Ascending aorta (tissue), 2 donors: Measurements from ENCODE around the gene LRBA. TPM values are rescaled to one million over a fixed set of nuclear protein-coding genes. Genes with fewer than 3 reads are reported as not detected.

Experiments used
- DNase-seq, 2 donors: peaks; one replicate each; pipeline ENCODE4 v3.0.0-alpha.2; 2019; ENCODE audit warnings: low spot score in 2 of 2
- H3K27ac ChIP-seq, 2 donors: fragments of 200-600 bp; sonication (generic); one replicate each; pipeline ENCODE4 v1.5.1; 2016 to 2017; ENCODE audit warnings: mild to moderate bottlenecking in 1 of 2
- H3K27me3 ChIP-seq: fragments of 200-600 bp; sonication (generic); one replicate; pipeline ENCODE4 v1.5.1; 2017
- H3K36me3 ChIP-seq, 2 donors: fragments of 200-600 bp; sonication (generic); one replicate each; pipeline ENCODE4 v1.5.1; 2016
- H3K4me1 ChIP-seq, 2 donors: fragments of 200-600 bp; sonication (generic); one replicate each; pipeline ENCODE4 v1.5.1; 2016 to 2017; ENCODE audit warnings: mild to moderate bottlenecking in 1 of 2
- H3K4me3 ChIP-seq, 2 donors: fragments of 200-600 bp; sonication (generic); one replicate each; pipeline ENCODE4 v1.5.1; 2016 to 2017; ENCODE audit warnings: mild to moderate bottlenecking in 1 of 2
- H3K9me3 ChIP-seq, 2 donors: fragments of 200-600 bp; sonication (generic); one replicate each; pipeline ENCODE4 v1.5.1; 2016
- intact Hi-C: fragments of 100-400 bp; cut with DNase I; formaldehyde crosslinking; loops from one replicate; pipeline ENCODE4 v1.15.1; 2023
- total RNA-seq: library from RNA; depleted of rRNA; stranded (reverse); fragments of >200 nt; gene quantifications from one replicate; pipeline ENCODE4 v1.1.0, GENCODE V29; 2016
- TF ChIP-seq, protein P1 (sequence below), 3 experiments: fragments of 200-600 bp in 2 of 3; fragments of 450-650 bp in 1 of 3; sonication (generic) in 2 of 3; IDR thresholded peaks; one replicate each; pipeline ENCODE4 v1.5.1; 2016 to 2019; ENCODE audit warnings: antibody characterized with exemption in 3 of 3, mild to moderate bottlenecking in 1 of 3, moderate library complexity in 1 of 3

The LRBA gene
- total RNA-seq, 1 donor from 2014 or later = 15.2 TPM

DNA sequence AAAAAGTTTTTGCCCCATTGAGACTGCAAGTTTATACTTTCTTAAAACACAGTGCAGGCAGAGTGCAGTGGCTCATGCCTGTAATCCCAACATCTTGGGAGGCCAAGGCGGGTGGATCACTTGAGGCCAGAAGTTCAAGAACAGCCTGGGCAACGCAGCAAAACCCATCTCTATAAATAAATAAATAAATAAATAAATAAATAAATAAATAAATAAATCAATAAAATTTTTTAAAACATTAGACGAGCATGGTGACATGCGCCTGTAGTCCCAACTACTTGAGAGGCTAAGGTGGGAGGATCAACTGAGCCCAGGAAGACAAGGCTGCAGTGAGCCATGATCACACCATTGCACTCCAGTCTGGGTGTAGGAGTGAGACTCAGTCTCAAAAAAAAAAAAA, 213.3 kb downstream of the LRBA start:
- no peak for DNase-seq
- Histone ChIP-seq H3K9me3 (no peaks in the 10 kb centered on the region), H3K27me3 (no peaks in the 10 kb centered on the region), H3K4me3 (no peak overlapping the region), H3K4me1 (no peaks in the 10 kb centered on the region), H3K27ac (no peak overlapping the region), H3K36me3 (no peaks in the 10 kb centered on the region)
- TF ChIP-seq, protein P1, sequence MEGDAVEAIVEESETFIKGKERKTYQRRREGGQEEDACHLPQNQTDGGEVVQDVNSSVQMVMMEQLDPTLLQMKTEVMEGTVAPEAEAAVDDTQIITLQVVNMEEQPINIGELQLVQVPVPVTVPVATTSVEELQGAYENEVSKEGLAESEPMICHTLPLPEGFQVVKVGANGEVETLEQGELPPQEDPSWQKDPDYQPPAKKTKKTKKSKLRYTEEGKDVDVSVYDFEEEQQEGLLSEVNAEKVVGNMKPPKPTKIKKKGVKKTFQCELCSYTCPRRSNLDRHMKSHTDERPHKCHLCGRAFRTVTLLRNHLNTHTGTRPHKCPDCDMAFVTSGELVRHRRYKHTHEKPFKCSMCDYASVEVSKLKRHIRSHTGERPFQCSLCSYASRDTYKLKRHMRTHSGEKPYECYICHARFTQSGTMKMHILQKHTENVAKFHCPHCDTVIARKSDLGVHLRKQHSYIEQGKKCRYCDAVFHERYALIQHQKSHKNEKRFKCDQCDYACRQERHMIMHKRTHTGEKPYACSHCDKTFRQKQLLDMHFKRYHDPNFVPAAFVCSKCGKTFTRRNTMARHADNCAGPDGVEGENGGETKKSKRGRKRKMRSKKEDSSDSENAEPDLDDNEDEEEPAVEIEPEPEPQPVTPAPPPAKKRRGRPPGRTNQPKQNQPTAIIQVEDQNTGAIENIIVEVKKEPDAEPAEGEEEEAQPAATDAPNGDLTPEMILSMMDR (IDR thresholded peaks at IDR 0.05) = no peak
- intact Hi-C loops = no loop called here

DNA sequence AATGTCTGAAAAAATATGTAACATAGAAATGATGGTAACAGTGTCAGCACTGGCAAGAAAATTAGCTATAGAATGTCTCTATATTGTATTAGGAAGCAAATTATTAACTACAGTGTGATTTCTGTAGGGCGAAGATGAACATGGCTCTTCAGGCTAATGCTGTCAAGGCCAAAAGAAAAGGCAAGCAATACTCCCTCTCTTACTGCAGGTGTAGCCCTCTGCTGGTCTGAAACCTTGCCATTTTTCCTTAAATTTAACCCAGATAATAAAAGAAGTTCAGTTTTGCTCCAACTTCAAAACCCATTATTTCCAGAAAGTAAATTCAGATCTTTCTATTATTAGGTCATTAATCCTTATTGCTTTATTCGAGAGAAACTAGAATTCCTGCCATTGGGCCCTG, 215.9 kb downstream of the LRBA start:
- no peak overlapping the region for H3K27ac ChIP-seq
- DNase-seq = no peak
- TF ChIP-seq, protein P1 (IDR thresholded peaks at IDR 0.05) = no peak
- no peaks in the 10 kb centered on the region for H3K9me3 ChIP-seq
- H3K27me3 ChIP-seq = no peaks in the 10 kb centered on the region
- no peak overlapping the region for H3K4me3 ChIP-seq
- H3K4me1 ChIP-seq = no peaks in the 10 kb centered on the region
- intact Hi-C loops = no loop called here
- H3K36me3 ChIP-seq = no peaks in the 10 kb centered on the region

DNA sequence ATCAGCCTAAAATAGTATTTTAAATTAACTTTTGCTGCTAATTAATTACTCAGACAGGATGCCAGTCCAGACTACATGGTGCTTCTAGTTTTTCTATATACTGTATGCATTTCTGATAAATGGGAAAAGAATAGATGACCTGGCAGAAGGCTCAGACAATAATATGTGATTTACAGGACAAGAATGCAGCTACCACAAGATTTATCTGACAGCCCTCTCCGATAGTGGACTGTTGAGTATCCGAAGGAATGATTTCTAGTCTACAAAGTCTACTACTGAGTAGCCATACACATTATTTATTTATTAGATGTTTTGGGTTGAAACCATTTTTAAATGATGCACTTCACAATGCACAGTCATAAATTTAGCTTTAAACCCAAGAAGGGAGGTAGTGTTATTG, 220.4 kb downstream of the LRBA start:
- TF ChIP-seq, protein P1 (IDR thresholded peaks at IDR 0.05) = no peak

DNA sequence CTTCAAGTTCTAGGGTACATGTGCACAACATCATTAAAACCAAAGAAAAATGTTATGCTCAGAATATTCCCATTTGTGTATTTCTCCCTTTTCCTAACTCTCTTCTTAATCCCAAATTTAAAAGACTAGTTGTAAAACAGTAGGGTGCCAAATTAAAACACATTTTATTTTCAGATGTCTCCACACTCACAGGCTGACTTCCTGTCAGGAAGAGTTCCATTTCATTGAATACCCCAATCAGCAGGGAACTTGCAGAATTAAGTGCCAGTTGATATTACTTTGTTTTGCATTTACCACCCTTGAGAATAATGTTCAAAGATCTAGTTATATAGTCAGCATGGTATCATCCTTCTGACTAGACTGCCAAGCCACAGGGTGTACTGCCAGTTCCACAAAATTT, 225.2 kb downstream of the LRBA start:
- Histone ChIP-seq H3K27me3 (no peaks in the 10 kb centered on the region), H3K4me1 (no peaks in the 10 kb centered on the region), H3K4me3 (no peak overlapping the region), H3K27ac (no peak overlapping the region), H3K9me3 (no peaks in the 10 kb centered on the region), H3K36me3 (no peaks in the 10 kb centered on the region)
- no peak for DNase-seq
- TF ChIP-seq, protein P1 (IDR thresholded peaks at IDR 0.05) = no peak
- intact Hi-C loops = no loop called here

More for the DNA sequence above, 220.4 kb downstream of the LRBA start:
- Histone ChIP-seq H3K27ac (no peak overlapping the region), H3K36me3 (no peaks in the 10 kb centered on the region), H3K4me3 (no peak overlapping the region), H3K9me3 (no peaks in the 10 kb centered on the region), H3K27me3 (no peaks in the 10 kb centered on the region), H3K4me1 (no peaks in the 10 kb centered on the region)
- no peak for DNase-seq
- intact Hi-C loops = no loop called here

DNA sequence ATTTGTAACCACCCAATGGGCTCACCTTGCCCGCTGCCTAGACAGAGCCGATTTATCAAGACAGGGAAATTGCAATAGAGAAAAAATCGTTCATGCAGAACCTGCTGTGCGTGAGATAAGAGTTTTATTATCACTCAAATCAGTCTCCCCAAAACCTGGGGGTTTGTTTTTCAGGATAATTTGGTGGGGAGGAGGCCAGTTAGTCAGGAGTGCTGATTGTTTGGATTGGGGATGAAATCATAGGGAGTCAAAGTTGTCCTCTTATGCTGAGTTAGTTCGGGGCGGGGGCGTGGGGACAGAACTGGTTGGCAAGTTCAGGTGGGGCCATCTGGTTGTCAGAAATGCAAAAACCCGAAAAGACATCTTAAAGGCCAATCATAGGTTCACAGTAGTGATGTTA, 230.1 kb downstream of the LRBA start:
- Histone ChIP-seq H3K4me1 (no peaks in the 10 kb centered on the region), H3K9me3 (no peaks in the 10 kb centered on the region), H3K4me3 (no peak overlapping the region), H3K27me3 (no peaks in the 10 kb centered on the region), H3K27ac (no peak overlapping the region), H3K36me3 (no peaks in the 10 kb centered on the region)
- no peak for DNase-seq
- intact Hi-C loops = no loop called here
- TF ChIP-seq, protein P1 (IDR thresholded peaks at IDR 0.05) = no peak

DNA sequence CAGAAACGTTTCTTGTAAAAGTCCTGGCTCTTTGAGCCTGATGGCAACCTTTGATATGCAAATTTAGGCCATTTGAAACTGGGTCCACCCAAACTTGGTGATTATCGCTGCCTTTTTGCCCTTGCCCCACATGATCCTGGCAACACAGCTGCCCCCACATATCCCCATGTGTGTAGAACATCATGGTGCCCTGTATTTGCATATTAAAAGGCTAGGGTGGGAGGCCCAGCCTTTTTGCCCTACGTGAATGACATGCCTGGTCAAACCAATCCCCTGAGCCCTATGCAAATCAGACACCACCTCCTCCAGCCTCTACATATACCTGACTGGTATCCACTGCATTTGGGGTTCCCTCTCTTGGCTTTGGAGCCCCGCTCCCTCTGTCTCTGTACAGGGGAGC, 230.8 kb downstream of the LRBA start:
- no peak for DNase-seq
- intact Hi-C loops = no loop called here
- Histone ChIP-seq H3K27ac (no peak overlapping the region), H3K27me3 (no peaks in the 10 kb centered on the region), H3K4me3 (no peak overlapping the region), H3K9me3 (no peaks in the 10 kb centered on the region), H3K4me1 (no peaks in the 10 kb centered on the region), H3K36me3 (no peaks in the 10 kb centered on the region)
- TF ChIP-seq, protein P1 (IDR thresholded peaks at IDR 0.05) = no peak
